CD14-positive monocyte (primary cell): Measurements from ENCODE around the gene PLXNB1. TPM values are rescaled to one million over a fixed set of nuclear protein-coding genes. Genes with fewer than 3 reads are reported as not detected.
A peak's percentile ranks its signal among the peaks of the same experiment; 100 is the strongest.

ENCODE experiments used
- DNase-seq, 3 donors: peaks; one replicate each; pipeline ENCODE4 v3.0.0-alpha.2; 2011 to 2022
- H2AFZ ChIP-seq: 2 replicates; pipeline ENCODE4 v1.6.0; 2012; ENCODE audit warnings: mild to moderate bottlenecking, low read depth, low read length, inconsistent platforms; ENCODE audit not compliant: insufficient read depth, poor library complexity, severe bottlenecking
- H3K27ac ChIP-seq, 2 donors: 1 replicate in 1 of 2; 2 replicates in 1 of 2; pipeline ENCODE4 v1.5.1; 2012 to 2013; ENCODE audit warnings: low read length in 2 of 2, control low read depth in 1 of 2, inconsistent platforms in 1 of 2, low read depth in 1 of 2, mild to moderate bottlenecking in 1 of 2
- H3K27me3 ChIP-seq, 2 donors: one replicate each; pipeline versions ENCODE4 v1.6.0 to v1.6.1; 2011 to 2013; ENCODE audit warnings: low read length in 2 of 2; ENCODE audit not compliant: control insufficient read depth in 2 of 2, insufficient read depth in 2 of 2
- H3K36me3 ChIP-seq, 2 donors: replicated peaks in 1 of 2; 1 replicate in 1 of 2; 2 replicates in 1 of 2; pipeline versions ENCODE4 v1.5.1 to v1.6.1; 2012 to 2013; ENCODE audit warnings: low read length in 2 of 2, control low read depth in 1 of 2, inconsistent platforms in 1 of 2, mild to moderate bottlenecking in 1 of 2; ENCODE audit not compliant: insufficient read depth in 2 of 2, control insufficient read depth in 1 of 2
- H3K4me1 ChIP-seq, 2 donors: 1 replicate in 1 of 2; 2 replicates in 1 of 2; pipeline versions ENCODE4 v1.5.1 to v1.6.1; 2012 to 2013; ENCODE audit warnings: low read length in 2 of 2, control low read depth in 1 of 2, inconsistent platforms in 1 of 2, mild to moderate bottlenecking in 1 of 2, moderate library complexity in 1 of 2; ENCODE audit not compliant: insufficient read depth in 2 of 2, control insufficient read depth in 1 of 2
- H3K4me2 ChIP-seq: replicated peaks from 2 replicates; pipeline ENCODE3; 2012; ENCODE audit warnings: low read length, moderate library complexity, mild to moderate bottlenecking; ENCODE audit not compliant: poor library complexity, severe bottlenecking; ENCODE audit errors: extremely low read depth
- H3K4me3 ChIP-seq, 3 experiments: fragments of 200-600 bp in 1 of 3; sonication (generic) in 1 of 3; replicated peaks in 1 of 3; 1 replicate in 2 of 3; 2 replicates in 1 of 3; pipeline ENCODE4 v1.5.1; 2011 to 2013; ENCODE audit warnings: low read length in 3 of 3, mild to moderate bottlenecking in 3 of 3, control low read depth in 2 of 3, low read depth in 2 of 3, inconsistent platforms in 1 of 3, moderate library complexity in 1 of 3
- H3K79me2 ChIP-seq: 2 replicates; pipeline ENCODE4 v1.6.0; 2012; ENCODE audit warnings: mild to moderate bottlenecking, control low read depth, inconsistent platforms, low read length, moderate library complexity; ENCODE audit not compliant: insufficient read depth
- H3K9ac ChIP-seq: 2 replicates; pipeline ENCODE4 v1.6.0; 2017; ENCODE audit warnings: low read length, mild to moderate bottlenecking; ENCODE audit not compliant: insufficient read depth, poor library complexity, severe bottlenecking
- H3K9me3 ChIP-seq, 2 donors: replicated peaks in 1 of 2; 1 replicate in 1 of 2; 2 replicates in 1 of 2; pipeline versions ENCODE4 v1.5.1 to v1.6.1; 2012 to 2013; ENCODE audit warnings: low read length in 2 of 2, control low read depth in 1 of 2; ENCODE audit not compliant: control insufficient read depth in 1 of 2, insufficient read depth in 1 of 2
- H4K20me1 ChIP-seq: 2 replicates; pipeline ENCODE4 v1.6.0; 2012; ENCODE audit warnings: mild to moderate bottlenecking, low read length, control low read depth, moderate library complexity; ENCODE audit not compliant: insufficient read depth
- H3K27ac Mint-ChIP-seq, 7 donors: one replicate each; pipeline ENCODE4 v1.8.0; 2020; ENCODE audit warnings: mild to moderate bottlenecking in 7 of 7, mixed read lengths in 7 of 7, moderate library complexity in 6 of 7, inconsistent platforms in 2 of 7
- H3K27me3 Mint-ChIP-seq, 3 donors: one replicate each; pipeline ENCODE4 v1.8.0; 2021 to 2022; ENCODE audit warnings: low read depth in 3 of 3, mild to moderate bottlenecking in 3 of 3, mixed read lengths in 3 of 3, moderate library complexity in 3 of 3, inconsistent platforms in 1 of 3
- H3K36me3 Mint-ChIP-seq, 2 donors: one replicate each; pipeline ENCODE4 v1.8.0; 2020; ENCODE audit warnings: mixed read lengths in 2 of 2, inconsistent platforms in 1 of 2, mild to moderate bottlenecking in 1 of 2
- H3K4me1 Mint-ChIP-seq: one replicate; pipeline ENCODE4 v1.8.0; 2020; ENCODE audit warnings: mild to moderate bottlenecking, mixed read lengths
- H3K4me3 Mint-ChIP-seq, 2 donors: one replicate each; pipeline ENCODE4 v1.8.0; 2020; ENCODE audit warnings: mild to moderate bottlenecking in 2 of 2, mixed read lengths in 2 of 2, moderate library complexity in 1 of 2
- H3K9me3 Mint-ChIP-seq, 7 donors: one replicate each; pipeline ENCODE4 v1.8.0; 2020 to 2022; ENCODE audit warnings: mixed read lengths in 7 of 7, mild to moderate bottlenecking in 6 of 7, moderate library complexity in 6 of 7, inconsistent platforms in 2 of 7
- WGBS: methylation state at CpG from one replicate; pipeline ENCODE4 v1.1.5; 2013; ENCODE audit warnings: missing lambda C conversion rate; ENCODE audit not compliant: insufficient coverage; 5-methylcytosine and 5-hydroxymethylcytosine counted together
- intact Hi-C, 2 donors: fragments of 100-400 bp; cut with micrococcal nuclease; formaldehyde crosslinking; loops; one replicate each; pipeline versions ENCODE4 v1.15.0 to v1.15.1; 2023
- polyA plus RNA-seq, 3 donors: library from polyadenylated mRNA; depleted of rRNA in 1 of 3; unstranded in 2 of 3; stranded (reverse) in 1 of 3; fragments of 300-500 nt in 2 of 3; fragments of >200 nt in 1 of 3; fragmentation: Illumina TruSeq in 2 of 3; gene quantifications; 1 replicate in 2 of 3; 2 replicates in 1 of 3; pipeline ENCODE4 v1.2.3, GENCODE V29; 2012 to 2021
- TF ChIP-seq, protein P1 (sequence below): fragments of 200-600 bp; IDR thresholded peaks from one replicate; pipeline ENCODE4 v1.8.0; 2022; ENCODE audit warnings: antibody characterized with exemption, mild to moderate bottlenecking

Gene PLXNB1
- polyA plus RNA-seq, 3 donors: 0.14 to 4.3 TPM; not detected in 1

DNA sequence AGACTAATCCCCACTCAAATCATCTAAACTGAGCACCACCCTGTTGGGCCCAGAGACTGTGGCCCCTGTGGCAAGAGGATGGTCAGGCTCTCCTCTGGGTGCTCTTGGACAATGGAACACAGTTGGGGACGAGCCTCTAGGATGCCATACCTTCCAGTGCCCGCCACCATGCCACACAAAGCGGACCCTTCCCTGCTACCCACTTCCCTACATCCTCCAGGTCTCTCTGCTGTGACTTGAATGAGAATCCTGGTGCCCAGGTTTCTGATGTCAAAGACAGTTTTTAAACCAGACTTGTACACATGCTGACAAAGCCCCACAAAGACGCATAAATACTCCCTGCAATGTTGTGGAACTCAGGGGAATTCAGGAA is 5.3 kb upstream of the PLXNB1 start:
- intact Hi-C loops: loop anchor here (5.0 to 10.0 kb wide), 2 partner anchors 33 to 240 kb away; no protein-coding TSS in a partner anchor
- peaks cover 30% of the 10 kb centered on the region for H3K4me1 Mint-ChIP-seq
- peaks cover 11 to 25% of the 10 kb centered on the region in 2 donors for H3K4me1 ChIP-seq
- H3K4me3 ChIP-seq: no peak overlapping the region
- H3K4me3 Mint-ChIP-seq: no peak overlapping the region
- peak overlapping the region in 1 of 2 donors; percentile 17 for H3K27ac ChIP-seq
- H3K36me3 ChIP-seq: peaks cover 12 to 29% of the 10 kb centered on the region in 2 donors
- H3K9me3 Mint-ChIP-seq: no peaks in the 10 kb centered on the region
- no peak overlapping the region for H2AFZ ChIP-seq
- no peaks in the 10 kb centered on the region for H3K9me3 ChIP-seq
- peaks cover 24 to 32% of the 10 kb centered on the region in 2 donors for H3K36me3 Mint-ChIP-seq
- peaks cover 20% of the 10 kb centered on the region for H3K79me2 ChIP-seq
- TF ChIP-seq, protein P1, sequence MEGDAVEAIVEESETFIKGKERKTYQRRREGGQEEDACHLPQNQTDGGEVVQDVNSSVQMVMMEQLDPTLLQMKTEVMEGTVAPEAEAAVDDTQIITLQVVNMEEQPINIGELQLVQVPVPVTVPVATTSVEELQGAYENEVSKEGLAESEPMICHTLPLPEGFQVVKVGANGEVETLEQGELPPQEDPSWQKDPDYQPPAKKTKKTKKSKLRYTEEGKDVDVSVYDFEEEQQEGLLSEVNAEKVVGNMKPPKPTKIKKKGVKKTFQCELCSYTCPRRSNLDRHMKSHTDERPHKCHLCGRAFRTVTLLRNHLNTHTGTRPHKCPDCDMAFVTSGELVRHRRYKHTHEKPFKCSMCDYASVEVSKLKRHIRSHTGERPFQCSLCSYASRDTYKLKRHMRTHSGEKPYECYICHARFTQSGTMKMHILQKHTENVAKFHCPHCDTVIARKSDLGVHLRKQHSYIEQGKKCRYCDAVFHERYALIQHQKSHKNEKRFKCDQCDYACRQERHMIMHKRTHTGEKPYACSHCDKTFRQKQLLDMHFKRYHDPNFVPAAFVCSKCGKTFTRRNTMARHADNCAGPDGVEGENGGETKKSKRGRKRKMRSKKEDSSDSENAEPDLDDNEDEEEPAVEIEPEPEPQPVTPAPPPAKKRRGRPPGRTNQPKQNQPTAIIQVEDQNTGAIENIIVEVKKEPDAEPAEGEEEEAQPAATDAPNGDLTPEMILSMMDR: no peak
- no peak overlapping the region for H3K4me2 ChIP-seq
- peaks cover 0 to 4% of the 10 kb centered on the region in 2 donors for H3K27me3 ChIP-seq
- H3K9ac ChIP-seq: no peak overlapping the region
- H3K27ac Mint-ChIP-seq: peak overlapping the region in 1 of 7 donors; percentile 43
- 100% methylated on average over 3 of the region's 4 CpGs for WGBS
- no peak for DNase-seq
- H3K27me3 Mint-ChIP-seq: peaks cover 3 to 9% (median 4%) of the 10 kb centered on the region in 3 donors
- H4K20me1 ChIP-seq: no peaks in the 10 kb centered on the region

DNA sequence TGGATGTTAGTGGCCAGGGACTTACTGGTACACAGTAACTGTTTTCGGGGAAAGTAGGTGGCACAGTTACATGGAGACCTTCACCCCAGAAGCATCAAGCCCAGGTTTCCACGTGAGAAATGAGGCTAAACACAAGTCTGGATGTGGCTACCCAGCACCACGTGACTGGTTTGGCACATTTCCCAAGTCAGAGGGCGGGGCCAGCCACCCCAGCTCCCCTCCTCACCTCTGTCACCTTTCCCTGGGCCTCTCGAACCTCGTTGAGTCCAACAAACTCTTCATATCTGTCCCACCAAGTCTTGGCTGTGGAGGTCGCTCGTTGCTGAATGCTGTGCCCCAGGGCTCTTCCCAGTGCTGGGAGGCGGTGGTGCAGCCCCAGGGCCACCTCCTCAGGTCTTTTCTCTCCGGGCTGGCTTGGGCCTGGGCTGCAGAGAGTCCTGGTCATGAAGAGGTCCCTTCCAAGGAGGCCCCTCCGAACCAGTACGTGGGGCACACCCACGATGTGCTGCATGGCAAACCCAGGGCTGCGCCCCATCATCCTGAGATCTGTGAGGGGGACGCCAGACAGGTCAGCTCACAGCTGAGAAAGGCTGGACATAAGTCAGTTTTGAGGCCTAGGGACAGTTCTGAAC is 4.8 kb upstream of the PLXNB1 start:
- H3K4me1 Mint-ChIP-seq: peaks cover 33% of the 10 kb centered on the region
- WGBS: 80% methylated on average over 13 of the region's 15 CpGs
- intact Hi-C loops: loop anchor here (5.0 to 10.0 kb wide), 2 partner anchors 32 to 240 kb away; no protein-coding TSS in a partner anchor
- Histone ChIP-seq H3K4me3 (no peak overlapping the region), H3K4me2 (no peak overlapping the region), H3K79me2 (peaks cover 15% of the 10 kb centered on the region), H3K27me3 (peaks cover 0 to 9% of the 10 kb centered on the region in 2 donors), H3K9me3 (no peaks in the 10 kb centered on the region), H4K20me1 (no peaks in the 10 kb centered on the region), H3K4me1 (peaks cover 15 to 25% of the 10 kb centered on the region in 2 donors), H3K9ac (no peak overlapping the region), H3K27ac (peak overlapping the region in 1 of 2 donors; percentile 17), H3K36me3 (peaks cover 12 to 29% of the 10 kb centered on the region in 2 donors), H2AFZ (no peak overlapping the region)
- H3K9me3 Mint-ChIP-seq: no peaks in the 10 kb centered on the region
- peak overlapping the region in 2 of 7 donors; percentile 10 to 44 for H3K27ac Mint-ChIP-seq
- TF ChIP-seq, protein P1: no peak
- DNase-seq: no peak
- peaks cover 8 to 14% (median 9%) of the 10 kb centered on the region in 3 donors for H3K27me3 Mint-ChIP-seq
- peaks cover 24 to 32% of the 10 kb centered on the region in 2 donors for H3K36me3 Mint-ChIP-seq
- no peak overlapping the region for H3K4me3 Mint-ChIP-seq
